Upper lobe of left lung (tissue), 6 donors: ENCODE data around the gene BAIAP2L2. TPM values are rescaled to one million over a fixed set of nuclear protein-coding genes. Genes with fewer than 3 reads are reported as not detected.
"Not testable (repeated sequence)": the region's sequence is repeated elsewhere in the genome, so short reads cannot be mapped to it uniquely, and the experiment has no call there.

Experiments used
- ATAC-seq, 2 donors: fragments of 200-7000 bp; cut with Tn5 transposase; one replicate each; pipeline ENCODE4 v1.9.1; 2022; ENCODE audit warnings: mild to moderate bottlenecking in 2 of 2, moderate library complexity in 2 of 2; ENCODE audit not compliant: low FRiP score in 2 of 2
- DNase-seq, 2 donors: peaks; one replicate each; pipeline ENCODE4 v3.0.0-alpha.2; 2019 to 2020
- H3K27ac ChIP-seq, 4 donors: fragments of 200-600 bp; sonication (generic); one replicate each; pipeline ENCODE4 v1.5.1; 2016 to 2019
- H3K27me3 ChIP-seq, 4 donors: fragments of 200-600 bp; sonication (generic); one replicate each; pipeline ENCODE4 v1.5.1; 2017 to 2019
- H3K36me3 ChIP-seq, 4 donors: fragments of 200-600 bp; sonication (generic); one replicate each; pipeline ENCODE4 v1.5.1; 2016 to 2019
- H3K4me1 ChIP-seq, 4 donors: fragments of 200-600 bp; sonication (generic); one replicate each; pipeline ENCODE4 v1.5.1; 2018 to 2019
- H3K4me3 ChIP-seq, 4 donors: fragments of 200-600 bp; sonication (generic); one replicate each; pipeline ENCODE4 v1.5.1; 2017 to 2019; ENCODE audit warnings: mild to moderate bottlenecking in 2 of 4, moderate library complexity in 1 of 4
- H3K9me3 ChIP-seq, 4 donors: fragments of 200-600 bp; sonication (generic); one replicate each; pipeline ENCODE4 v1.5.1; 2018 to 2019
- EP300 ChIP-seq, 4 donors: sonication (generic); formaldehyde crosslinking; IDR thresholded peaks; one replicate each; pipeline ENCODE4 v1.5.1; 2017; ENCODE audit warnings: antibody characterized with exemption in 4 of 4, control low read depth in 2 of 4
- POLR2A ChIP-seq, 4 donors: fragments of 450-650 bp; IDR thresholded peaks; one replicate each; pipeline ENCODE4 v1.5.1; 2016 to 2017; ENCODE audit warnings: antibody characterized with exemption in 4 of 4, mild to moderate bottlenecking in 2 of 4
- POLR2AphosphoS5 ChIP-seq, 2 donors: sonication (generic); formaldehyde crosslinking; IDR thresholded peaks; one replicate each; pipeline ENCODE4 v1.5.1; 2017; ENCODE audit warnings: antibody characterized with exemption in 2 of 2
- WGBS, 2 donors: methylation state at CpG; one replicate each; pipeline ENCODE4 v1.1.5; 2017 to 2018; 5-methylcytosine and 5-hydroxymethylcytosine counted together
- total RNA-seq, 6 donors: library from RNA; depleted of rRNA in 4 of 6; stranded (reverse); fragments of >200 nt in 4 of 6; gene quantifications; one replicate each; pipeline versions ENCODE4 v1.1.0 to v1.2.1, GENCODE V29; 2016 to 2021
- TF ChIP-seq, protein P1 (sequence below), 6 experiments: fragments of 450-650 bp in 4 of 6; fragments of 200-600 bp in 2 of 6; sonication (generic) in 2 of 6; IDR thresholded peaks; one replicate each; pipeline ENCODE4 v1.5.1; 2016 to 2019; ENCODE audit warnings: antibody characterized with exemption in 6 of 6
- donor health status: DM: no; HTN: no; CAD: no; lungs with moderate emphysema.
- donor health status: DM: no; HTN: yes; CAD: no; lungs with severe emphysema.

The BAIAP2L2 gene
- total RNA-seq, 6 donors from 2014 or later, result 0.94 to 6.3 (median 0.98) TPM; not detected in 3

DNA sequence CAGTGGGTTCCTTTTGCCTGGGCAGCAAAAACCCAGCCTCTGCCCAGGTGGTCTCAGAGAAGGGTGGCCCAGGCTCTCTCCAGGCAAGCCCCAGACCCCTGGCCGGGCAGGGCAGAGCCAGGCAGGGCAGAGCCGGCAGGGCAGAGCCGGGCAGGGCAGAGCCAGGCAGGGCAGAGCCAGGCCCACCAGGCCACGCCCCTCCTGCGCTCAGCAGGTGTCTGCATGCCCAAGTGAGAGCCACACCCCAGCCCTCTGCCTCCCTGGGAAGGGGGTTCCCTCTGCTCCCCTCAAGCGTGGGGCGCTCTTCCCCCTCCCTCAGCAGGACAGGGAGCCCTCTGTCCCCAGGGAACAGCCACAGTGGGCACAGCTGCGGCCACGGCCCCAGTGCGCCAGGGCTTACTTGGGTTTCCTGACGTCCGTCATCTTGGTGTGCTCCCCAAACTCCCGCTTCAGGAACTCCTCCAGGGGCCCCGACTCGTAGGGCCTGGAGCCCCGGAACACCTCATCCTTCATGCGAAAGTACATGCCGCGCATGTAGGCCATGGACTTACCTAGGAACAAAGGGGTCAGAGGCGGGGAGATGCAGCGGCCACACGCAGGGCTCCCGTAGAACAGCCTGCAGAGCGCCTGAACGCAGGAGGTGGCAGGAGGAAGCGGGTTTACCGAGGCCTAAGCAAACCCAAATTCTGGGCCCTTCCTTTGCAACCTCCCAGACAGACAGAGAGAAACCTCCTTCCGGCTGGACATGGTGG is 10.1 kb upstream of the BAIAP2L2 start:
- Histone ChIP-seq H3K9me3 (no peaks in the 10 kb centered on the region), H3K36me3 (peaks cover 0 to 3% (median 0%) of the 10 kb centered on the region in 4 donors), H3K27ac (no peak overlapping the region), H3K4me3 (no peak overlapping the region), H3K27me3 (no peaks in the 10 kb centered on the region), H3K4me1 (no peaks in the 10 kb centered on the region)
- TF ChIP-seq POLR2A (IDR thresholded peaks at IDR 0.05) (no peak), EP300 (IDR thresholded peaks at IDR 0.05) (no peak)
- ATAC-seq (peak in 1 of 2 donors; percentile 16), DNase-seq (peak in 1 of 2 donors; percentile 67)
- WGBS, 2 donors, result 85 to 93% methylated on average over 17 to 28 of the region's 28 CpGs

DNA sequence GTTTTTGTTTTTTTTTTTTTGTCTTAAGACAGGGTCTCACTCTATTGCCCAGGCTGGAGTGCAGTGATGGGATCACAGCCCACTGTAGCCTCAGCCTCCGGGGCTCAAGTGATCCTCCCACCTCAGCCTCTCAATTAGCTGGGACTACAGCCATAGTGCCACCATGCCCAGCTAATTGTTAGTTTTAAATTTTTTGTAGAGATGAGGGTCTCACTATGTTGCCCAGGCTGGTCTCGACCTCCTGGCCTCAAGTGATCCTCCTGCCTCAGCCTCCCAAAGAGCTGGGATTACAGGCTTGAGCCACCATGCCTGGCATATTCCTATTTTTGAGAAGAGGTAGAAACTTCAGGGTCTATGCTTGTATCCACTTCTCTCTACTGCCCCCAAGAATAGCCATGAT is 8.3 kb upstream of the BAIAP2L2 start:
- not testable (repeated sequence) for ATAC-seq, DNase-seq, H3K4me1 ChIP-seq, H3K27me3 ChIP-seq, H3K36me3 ChIP-seq, H3K27ac ChIP-seq, H3K4me3 ChIP-seq, H3K9me3 ChIP-seq
- 96 to 100% methylated on average over 2 of the region's 2 CpGs for WGBS, 2 donors

DNA sequence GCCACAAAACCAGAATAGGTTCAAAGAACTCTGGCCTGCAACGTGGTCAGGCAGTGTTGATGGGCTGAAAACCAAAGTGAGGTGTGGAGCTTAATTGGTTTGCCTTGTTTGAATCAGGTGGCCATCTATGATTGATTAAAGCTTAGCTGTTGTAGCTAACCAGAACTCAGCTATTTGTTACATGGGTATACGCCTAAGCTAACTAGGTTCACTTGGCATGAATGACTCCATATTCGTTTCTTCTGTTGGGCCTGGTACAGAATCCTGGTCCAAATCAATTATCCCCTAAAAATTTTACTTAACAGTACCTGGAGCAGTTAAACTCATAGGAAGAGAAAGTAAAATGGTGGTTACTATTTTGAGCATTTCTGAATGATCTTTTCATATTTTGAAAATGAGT is 7.7 kb upstream of the BAIAP2L2 start:
- H3K4me1 ChIP-seq, result peaks cover 0 to 8% (median 6%) of the 10 kb centered on the region in 4 donors
- ATAC-seq (no peak), DNase-seq (no peak)
- WGBS, 2 donors, result 90 to 96% methylated on average over 3 of the region's 3 CpGs
- no peak for TF ChIP-seq EP300 (IDR thresholded peaks at IDR 0.05)
- no peak for TF ChIP-seq POLR2A (IDR thresholded peaks at IDR 0.05)
- TF ChIP-seq POLR2AphosphoS5 (IDR thresholded peaks at IDR 0.05), result no peak
- TF ChIP-seq, protein P1, sequence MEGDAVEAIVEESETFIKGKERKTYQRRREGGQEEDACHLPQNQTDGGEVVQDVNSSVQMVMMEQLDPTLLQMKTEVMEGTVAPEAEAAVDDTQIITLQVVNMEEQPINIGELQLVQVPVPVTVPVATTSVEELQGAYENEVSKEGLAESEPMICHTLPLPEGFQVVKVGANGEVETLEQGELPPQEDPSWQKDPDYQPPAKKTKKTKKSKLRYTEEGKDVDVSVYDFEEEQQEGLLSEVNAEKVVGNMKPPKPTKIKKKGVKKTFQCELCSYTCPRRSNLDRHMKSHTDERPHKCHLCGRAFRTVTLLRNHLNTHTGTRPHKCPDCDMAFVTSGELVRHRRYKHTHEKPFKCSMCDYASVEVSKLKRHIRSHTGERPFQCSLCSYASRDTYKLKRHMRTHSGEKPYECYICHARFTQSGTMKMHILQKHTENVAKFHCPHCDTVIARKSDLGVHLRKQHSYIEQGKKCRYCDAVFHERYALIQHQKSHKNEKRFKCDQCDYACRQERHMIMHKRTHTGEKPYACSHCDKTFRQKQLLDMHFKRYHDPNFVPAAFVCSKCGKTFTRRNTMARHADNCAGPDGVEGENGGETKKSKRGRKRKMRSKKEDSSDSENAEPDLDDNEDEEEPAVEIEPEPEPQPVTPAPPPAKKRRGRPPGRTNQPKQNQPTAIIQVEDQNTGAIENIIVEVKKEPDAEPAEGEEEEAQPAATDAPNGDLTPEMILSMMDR (IDR thresholded peaks at IDR 0.05), result no peak
- no peaks in the 10 kb centered on the region for H3K9me3 ChIP-seq
- peaks cover 0 to 3% (median 0%) of the 10 kb centered on the region in 4 donors for H3K36me3 ChIP-seq
- H3K27ac ChIP-seq, result no peak overlapping the region
- no peaks in the 10 kb centered on the region for H3K27me3 ChIP-seq
- no peak overlapping the region for H3K4me3 ChIP-seq

DNA sequence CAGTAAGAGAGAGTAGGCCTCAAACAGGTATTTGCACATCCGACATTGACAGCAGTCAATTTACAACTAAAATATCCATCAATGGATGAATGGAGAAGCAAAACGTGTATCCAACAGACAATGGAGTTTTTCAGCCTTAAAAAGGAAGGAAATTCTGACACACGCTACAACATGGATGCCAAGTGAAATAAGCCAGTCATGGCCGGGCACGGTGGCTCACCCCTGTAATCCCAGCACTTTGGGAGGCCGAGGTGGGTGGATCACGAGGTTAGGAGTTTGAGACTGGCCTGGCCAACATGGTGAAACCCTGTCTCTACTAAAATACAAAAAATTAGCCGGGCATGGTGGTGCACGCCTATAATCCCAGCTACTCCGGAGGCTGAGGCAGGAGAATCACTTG is 7.1 kb upstream of the BAIAP2L2 start:
- ATAC-seq, result not testable (repeated sequence)
- WGBS, 2 donors, result 93 to 96% methylated on average over 10 of the region's 10 CpGs

DNA sequence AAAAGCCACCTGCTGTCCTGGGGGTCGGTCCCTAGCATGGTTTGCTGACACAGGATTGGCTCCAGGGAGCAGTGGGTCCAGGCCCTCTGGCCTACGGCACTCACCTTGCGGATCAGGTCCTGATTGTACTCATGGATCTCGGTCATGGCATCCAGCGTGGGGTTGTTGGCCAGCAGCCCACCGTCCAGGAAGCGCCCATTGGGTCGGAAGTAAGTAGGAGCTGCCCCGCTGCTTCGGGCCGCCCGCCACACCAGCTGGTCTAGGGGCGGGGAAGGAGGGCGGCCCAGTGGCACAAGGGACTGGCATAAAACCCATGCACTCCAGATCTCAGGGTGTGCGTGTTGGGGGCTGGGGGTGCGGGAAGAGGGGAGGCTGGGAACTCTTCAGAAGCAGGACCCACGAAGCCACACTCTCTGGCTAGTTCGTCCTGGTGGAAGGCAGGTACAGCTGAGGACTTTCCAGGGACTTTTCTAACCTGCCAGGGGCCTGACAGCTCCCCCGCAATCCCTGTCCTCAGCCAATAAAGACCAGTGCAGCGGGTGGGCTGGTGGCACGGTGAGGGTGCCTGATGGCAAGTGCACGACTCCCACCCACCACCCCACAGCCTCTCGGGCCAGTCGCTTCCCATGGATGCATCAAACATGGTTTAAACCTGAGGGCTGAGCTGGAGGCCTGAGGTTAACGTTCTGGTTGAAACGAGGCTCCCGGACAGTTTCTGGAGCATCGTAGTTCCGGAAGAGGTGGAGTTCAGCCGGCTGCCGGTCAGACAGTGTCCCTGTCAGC is 5.1 kb upstream of the BAIAP2L2 start:
- peaks cover 0 to 8% (median 6%) of the 10 kb centered on the region in 4 donors for H3K4me1 ChIP-seq
- H3K9me3 ChIP-seq, result no peaks in the 10 kb centered on the region
- 92 to 93% methylated on average over 18 to 31 of the region's 31 CpGs for whole genome bisulfite sequencing, 2 donors
- H3K4me3 ChIP-seq, result no peak overlapping the region
- H3K27ac ChIP-seq, result no peak overlapping the region
- DNase-seq (peak in 1 of 2 donors; percentile 58), ATAC-seq (no peak)
- TF ChIP-seq POLR2AphosphoS5 (IDR thresholded peaks at IDR 0.05) (no peak), EP300 (IDR thresholded peaks at IDR 0.05) (no peak), POLR2A (IDR thresholded peaks at IDR 0.05) (no peak)
- TF ChIP-seq, protein P1 (IDR thresholded peaks at IDR 0.05), result no peak
- H3K36me3 ChIP-seq, result peaks cover 0 to 3% (median 0%) of the 10 kb centered on the region in 4 donors
- H3K27me3 ChIP-seq, result no peaks in the 10 kb centered on the region

More for the DNA sequence above, 7.1 kb upstream of the BAIAP2L2 start:
- H3K4me3 ChIP-seq, H3K4me1 ChIP-seq, DNase-seq, H3K36me3 ChIP-seq, H3K27ac ChIP-seq, H3K27me3 ChIP-seq, H3K9me3 ChIP-seq: not testable (repeated sequence)
